ENCODE results near the gene BSG.

Gene BSG

GRCh38 chr19:572140-572742, at the start of gene BSG:
Gene BSG, plus strand, starts transcription at chr19:572596. Its CDS starts 39 bp downstream, at chr19:572635.
- peak; percentile 100 for DNase-seq (ENCODE audit: low spot score)

- DNase-seq (ENCODE audit: low spot score) = no peak
Measured at GRCh38 chr19:522726-523125, 49.7 kb upstream of the BSG start.

GRCh38 chr19:524062-524674, 48.2 kb upstream of the BSG start:
- no peak for DNase-seq (ENCODE audit: low spot score)

- no peak for DNase-seq (ENCODE audit: low spot score)
Measured at GRCh38 chr19:525029-525428, 47.4 kb upstream of the BSG start.

- DNase-seq (ENCODE audit: low spot score) = no peak
Measured at GRCh38 chr19:525857-526419, 46.5 kb upstream of the BSG start.

GRCh38 chr19:530134-531008, 42.0 kb upstream of the BSG start:
- DNase-seq (ENCODE audit: low spot score) = no peak

GRCh38 chr19:531009-531752, 41.2 kb upstream of the BSG start:
- DNase-seq (ENCODE audit: low spot score) = peak; percentile 93

GRCh38 chr19:531753-532560, 40.4 kb upstream of the BSG start, which contains the start of gene CDC34:
Gene CDC34, plus strand, starts transcription at chr19:531760. Its CDS starts 172 bp downstream, at chr19:531932.
- no peak for DNase-seq (ENCODE audit: low spot score)

- DNase-seq (ENCODE audit: low spot score) = peak; percentile 28
Measured at GRCh38 chr19:532561-533363, 39.6 kb upstream of the BSG start.

- DNase-seq (ENCODE audit: low spot score) = no peak
Measured at GRCh38 chr19:533364-534058, 38.9 kb upstream of the BSG start.

GRCh38 chr19:534088-534487, 38.3 kb upstream of the BSG start:
- DNase-seq (ENCODE audit: low spot score) = no peak

GRCh38 chr19:535017-535835, 37.2 kb upstream of the BSG start:
- no peak for DNase-seq (ENCODE audit: low spot score)

- no peak for DNase-seq (ENCODE audit: low spot score)
Measured at GRCh38 chr19:536031-536880, 36.1 kb upstream of the BSG start.

GRCh38 chr19:536881-537404, 35.5 kb upstream of the BSG start:
- no peak for DNase-seq (ENCODE audit: low spot score)

GRCh38 chr19:538641-539428, 33.6 kb upstream of the BSG start:
- DNase-seq (ENCODE audit: low spot score) = no peak

GRCh38 chr19:539429-540030, 32.9 kb upstream of the BSG start:
- no peak for DNase-seq (ENCODE audit: low spot score)
